ENCODE data around the gene MAP3K7.

The MAP3K7 gene

DNA sequence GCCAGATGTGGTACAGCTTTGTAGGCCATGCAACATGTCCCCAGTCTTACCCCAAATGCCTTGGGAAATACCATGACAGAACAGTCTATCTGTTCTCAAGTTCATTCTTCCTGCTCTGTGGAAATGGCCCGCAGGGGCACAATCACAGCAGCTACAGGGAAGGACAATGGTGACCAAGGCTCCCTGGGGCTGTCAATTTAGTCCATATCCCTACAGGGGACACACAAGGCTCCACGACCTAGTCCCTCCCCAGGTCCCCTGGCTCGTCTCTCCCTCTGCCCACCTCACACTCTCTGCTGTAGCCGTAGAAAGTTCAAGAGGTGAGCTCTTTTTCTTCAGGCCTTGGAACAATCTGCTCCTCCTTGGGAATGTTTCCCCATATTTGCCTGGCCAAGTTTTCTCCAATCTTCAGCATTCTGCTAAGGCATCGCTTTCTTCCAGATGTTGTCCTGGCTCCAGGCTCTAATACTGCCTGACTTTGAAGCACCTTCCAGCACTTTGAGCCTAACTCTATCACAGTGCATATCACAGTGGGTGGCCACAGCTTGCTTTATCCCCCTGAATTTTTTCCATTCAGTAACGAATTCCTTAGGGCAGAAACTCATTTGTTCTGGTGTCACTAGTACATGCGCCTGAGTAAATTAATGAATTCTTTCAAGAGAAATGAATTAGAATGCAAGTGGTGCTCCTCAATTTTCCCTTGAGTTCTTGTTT lies 92.6 kb downstream of the MAP3K7 start:
- in situ Hi-C loops (cut with HindIII; ENCODE audit: low pct_ligation_motif_present, low pct_unique_long_range_greater_than_20kb, low sequenced_read_pairs) = no loop called here
- DNase-seq = no peak

DNA sequence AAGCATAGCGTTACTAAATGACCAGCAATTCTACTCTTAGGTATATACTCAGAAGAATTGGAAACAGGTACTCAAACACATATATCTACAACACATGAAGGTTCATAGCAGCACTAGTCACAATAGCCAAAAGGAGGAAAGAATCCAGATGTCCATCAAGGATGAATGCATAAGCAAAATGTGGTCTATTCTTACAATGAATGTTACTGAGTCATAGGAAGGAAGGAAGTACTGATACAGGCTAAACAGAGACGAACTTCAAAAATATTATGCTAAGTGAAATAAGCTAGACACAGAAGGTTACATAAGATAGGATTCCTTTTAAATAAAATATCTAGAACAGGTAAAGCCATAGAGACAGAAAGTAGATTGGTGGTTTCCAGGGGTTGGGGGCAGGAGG lies 93.5 kb downstream of the MAP3K7 start:
- no peak for DNase-seq
- in situ Hi-C loops (cut with HindIII; ENCODE audit: low pct_ligation_motif_present, low pct_unique_long_range_greater_than_20kb, low sequenced_read_pairs) = no loop called here

DNA sequence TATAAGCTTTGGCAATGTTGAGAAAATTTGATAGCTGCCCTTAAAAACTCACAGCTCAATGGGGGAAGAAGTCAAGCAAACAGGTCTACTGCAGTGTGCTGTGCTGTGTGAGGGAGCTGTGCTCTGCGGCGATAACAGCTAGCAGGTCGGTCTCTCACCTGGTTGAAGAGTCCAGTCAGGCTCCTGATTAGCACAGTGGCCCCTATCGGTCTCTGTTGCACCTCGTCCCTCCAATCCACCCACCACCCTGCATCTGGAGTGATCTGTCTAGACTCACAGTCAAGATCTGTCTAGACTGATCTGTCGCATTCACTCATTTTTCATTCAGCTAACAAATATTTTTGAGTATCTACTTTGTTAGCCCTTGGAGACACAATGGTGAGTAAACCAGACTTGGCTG lies 94.1 kb downstream of the MAP3K7 start:
- in situ Hi-C loops (cut with HindIII; ENCODE audit: low pct_ligation_motif_present, low pct_unique_long_range_greater_than_20kb, low sequenced_read_pairs) = no loop called here
- no peak for DNase-seq

DNA sequence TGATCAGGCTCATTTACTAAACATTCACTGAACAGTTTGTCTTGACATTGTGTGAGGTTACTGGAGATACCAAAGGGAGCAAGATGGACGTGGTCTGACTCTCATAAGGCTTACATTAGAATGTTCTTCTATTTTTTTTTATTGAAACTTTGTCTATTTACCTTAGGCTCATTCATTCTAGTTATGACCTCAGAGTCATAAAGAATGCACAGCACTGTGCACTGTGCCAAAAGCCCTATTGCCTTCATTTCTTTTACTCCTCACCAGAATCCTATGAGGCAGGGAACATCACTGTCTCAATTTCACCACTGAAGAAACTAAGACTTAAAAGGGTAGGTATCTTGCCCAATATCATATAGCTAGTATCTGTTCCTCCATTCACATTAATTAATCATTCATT lies 94.5 kb downstream of the MAP3K7 start:
- in situ Hi-C loops (cut with HindIII; ENCODE audit: low pct_ligation_motif_present, low pct_unique_long_range_greater_than_20kb, low sequenced_read_pairs) = no loop called here
- DNase-seq = no peak

DNA sequence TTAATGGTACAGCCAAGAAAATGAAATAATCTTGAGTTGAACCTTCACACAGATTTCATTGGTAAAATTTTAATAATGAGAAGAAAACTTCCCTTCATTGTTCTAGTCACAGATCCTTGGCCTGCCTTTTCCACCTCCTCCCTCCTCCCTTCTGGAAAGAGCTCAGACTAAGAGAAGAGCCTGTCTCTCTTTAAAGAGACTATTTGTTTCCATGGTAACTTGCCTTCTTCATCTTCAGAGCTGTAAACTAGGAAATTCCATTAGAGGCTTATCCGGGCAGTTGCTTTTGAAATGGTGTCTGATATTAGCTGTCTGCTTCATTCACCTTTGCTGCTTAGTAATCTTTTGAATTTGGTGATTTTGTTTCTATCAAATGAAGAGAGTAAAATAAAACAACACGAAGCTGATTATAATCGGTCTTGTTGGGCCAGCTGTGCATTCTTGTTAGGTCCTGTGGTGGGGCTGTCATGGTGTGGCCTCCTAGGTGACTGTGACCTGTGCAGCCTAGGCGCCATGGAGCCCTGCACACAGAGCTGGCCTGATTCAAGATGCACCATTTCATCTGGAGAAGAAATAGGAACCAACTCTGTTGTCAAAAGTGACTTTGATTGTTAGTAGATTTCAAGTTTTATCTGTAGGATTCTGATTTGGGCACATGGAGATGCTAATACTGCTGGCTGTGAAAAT lies 96.7 kb downstream of the MAP3K7 start:
- in situ Hi-C loops (cut with HindIII; ENCODE audit: low pct_ligation_motif_present, low pct_unique_long_range_greater_than_20kb, low sequenced_read_pairs) = no loop called here
- DNase-seq = no peak

DNA sequence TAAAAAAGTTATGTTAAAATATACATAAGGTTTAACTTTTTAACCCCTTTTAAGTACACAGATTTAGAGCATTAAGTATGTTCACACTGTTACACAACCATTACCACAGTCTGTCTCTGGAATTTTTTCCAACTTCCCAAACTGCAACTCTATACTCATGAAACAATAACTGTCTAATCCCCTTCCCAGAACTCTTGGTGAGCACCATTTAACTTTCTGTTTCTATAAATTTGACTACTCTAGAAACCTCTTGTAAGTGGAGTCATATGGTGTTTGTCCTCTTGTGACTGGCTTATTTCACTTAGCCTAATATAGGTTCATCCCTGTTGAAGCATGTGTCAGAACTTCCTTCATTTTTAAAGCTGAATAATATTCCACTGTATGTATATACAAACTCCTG lies 98.1 kb downstream of the MAP3K7 start:
- DNase-seq = no peak
- in situ Hi-C loops (cut with HindIII; ENCODE audit: low pct_ligation_motif_present, low pct_unique_long_range_greater_than_20kb, low sequenced_read_pairs) = no loop called here

DNA sequence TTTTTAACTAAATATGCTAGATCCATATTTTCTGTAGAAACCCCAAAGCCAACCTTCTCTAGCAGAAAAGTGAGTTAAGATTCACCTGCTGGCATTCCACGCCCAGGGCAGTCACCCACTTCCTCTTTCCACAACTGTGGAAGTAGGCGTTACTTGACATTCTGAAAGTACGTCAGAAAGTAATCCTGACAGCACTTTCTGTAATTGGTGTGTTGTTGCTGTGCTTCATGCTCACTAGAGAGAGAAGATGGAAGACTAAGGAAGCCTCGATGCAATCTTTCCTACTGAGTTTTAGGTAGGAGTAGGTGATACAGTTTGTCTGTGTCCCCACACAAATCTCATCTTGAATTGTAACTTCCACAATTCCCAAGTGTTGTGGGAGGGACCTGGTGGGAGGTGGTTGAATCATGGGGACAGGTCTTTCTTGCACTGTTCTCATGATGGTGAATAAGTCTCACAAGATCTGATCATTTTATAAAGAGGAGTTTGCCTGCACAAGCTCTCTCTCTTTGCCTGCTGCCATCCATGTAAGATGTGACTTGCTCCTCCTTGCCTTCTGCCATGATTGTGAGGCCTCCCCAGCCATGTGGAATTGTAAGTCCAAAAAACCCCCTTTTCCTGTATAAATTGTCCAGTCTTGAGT lies 101.1 kb downstream of the MAP3K7 start:
- DNase-seq = no peak
- in situ Hi-C loops (cut with HindIII; ENCODE audit: low pct_ligation_motif_present, low pct_unique_long_range_greater_than_20kb, low sequenced_read_pairs) = no loop called here

DNA sequence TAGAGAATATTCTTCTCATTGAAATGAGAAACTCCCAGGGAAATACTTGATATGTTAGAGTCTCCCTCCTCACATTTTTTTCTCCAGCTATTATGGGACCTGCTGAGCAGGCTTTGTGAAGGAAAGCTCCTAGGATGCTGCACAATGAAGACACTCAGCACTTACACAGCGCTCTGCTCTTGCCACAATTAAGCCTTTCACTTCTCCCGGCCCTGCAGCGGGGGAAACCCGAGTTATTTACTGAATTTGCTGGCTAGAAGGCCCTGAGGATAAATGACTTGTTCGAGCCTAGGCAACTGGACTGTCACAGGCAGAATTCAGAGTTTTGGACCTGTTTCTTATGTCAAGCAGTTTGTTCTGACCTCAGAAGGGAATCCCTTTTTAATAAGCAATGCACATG lies 102.0 kb downstream of the MAP3K7 start:
- no peak for DNase-seq
- in situ Hi-C loops (cut with HindIII; ENCODE audit: low pct_ligation_motif_present, low pct_unique_long_range_greater_than_20kb, low sequenced_read_pairs) = no loop called here

DNA sequence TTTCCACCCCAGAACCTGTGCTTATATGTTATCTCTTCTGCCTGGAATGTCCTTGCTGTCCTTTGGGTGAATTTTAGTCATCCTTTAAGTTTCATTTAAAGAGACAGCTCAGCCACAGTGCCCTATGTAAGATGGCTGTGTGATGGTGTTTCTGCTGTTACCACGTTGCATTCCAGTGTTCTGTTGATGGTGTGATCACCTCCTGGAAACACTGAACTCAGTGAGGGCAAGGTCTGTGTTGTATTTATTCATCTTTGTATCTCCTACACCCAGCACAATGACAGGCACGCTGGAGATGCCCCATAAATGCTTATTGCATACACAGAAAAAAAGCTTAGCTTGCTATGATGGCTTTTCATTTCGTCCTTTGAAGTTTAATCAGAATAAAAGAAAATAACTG lies 102.5 kb downstream of the MAP3K7 start:
- no peak for DNase-seq
- in situ Hi-C loops (cut with HindIII; ENCODE audit: low pct_ligation_motif_present, low pct_unique_long_range_greater_than_20kb, low sequenced_read_pairs) = no loop called here

DNA sequence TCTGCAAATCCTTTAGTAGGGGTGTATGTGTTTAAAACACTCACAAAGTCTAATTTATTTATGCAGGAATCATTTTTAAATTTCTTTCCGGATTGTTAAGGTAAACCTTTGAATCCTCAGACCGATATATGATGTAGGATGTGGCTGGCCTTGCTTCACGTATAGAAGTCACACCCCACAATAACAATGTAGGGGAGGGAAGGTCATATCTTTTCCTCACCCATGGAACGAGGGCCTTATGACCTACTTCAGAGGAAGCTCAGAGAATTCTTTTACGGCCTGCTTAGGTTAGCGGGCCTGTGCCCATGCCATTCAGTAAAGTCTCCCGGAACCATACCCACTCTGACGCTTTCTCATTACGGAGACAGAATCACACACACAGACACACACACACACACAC lies 102.9 kb downstream of the MAP3K7 start:
- in situ Hi-C loops (cut with HindIII; ENCODE audit: low pct_ligation_motif_present, low pct_unique_long_range_greater_than_20kb, low sequenced_read_pairs) = no loop called here
- no peak for DNase-seq

DNA sequence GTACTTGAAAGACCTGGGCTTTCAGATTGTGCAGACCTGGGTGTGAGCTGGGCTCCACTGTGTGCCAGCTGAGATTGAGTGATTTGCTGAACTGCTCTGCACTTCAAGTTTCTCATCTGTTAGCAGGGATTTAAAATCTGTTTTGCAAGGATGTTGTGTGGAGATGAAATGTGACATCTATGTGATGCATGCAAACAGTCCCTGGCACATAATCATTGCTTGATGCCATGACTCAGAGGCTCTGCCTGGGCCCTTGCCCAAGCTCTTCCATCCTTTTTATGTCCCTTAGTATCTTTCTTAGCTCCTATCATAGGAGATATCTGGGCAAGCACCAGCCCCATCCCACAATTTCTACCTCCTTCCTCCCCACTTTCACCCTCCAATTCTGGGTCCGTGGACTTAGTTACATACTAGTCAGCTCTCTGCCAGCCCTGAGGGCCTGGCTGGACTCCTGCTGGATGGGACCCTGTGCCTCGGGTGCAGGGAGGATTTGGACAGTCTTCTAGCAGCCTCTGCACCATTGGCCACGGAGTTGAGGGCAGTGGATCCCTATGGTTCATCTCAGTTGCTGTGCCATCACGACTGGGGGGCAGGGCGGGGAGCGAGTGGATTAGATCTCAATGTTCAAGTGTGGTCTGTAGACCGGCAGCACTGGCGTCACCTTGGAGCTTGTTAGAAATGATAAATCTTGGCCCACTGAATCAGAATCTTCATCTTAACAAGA lies 103.6 kb downstream of the MAP3K7 start:
- in situ Hi-C loops (cut with HindIII; ENCODE audit: low pct_ligation_motif_present, low pct_unique_long_range_greater_than_20kb, low sequenced_read_pairs) = no loop called here
- no peak for DNase-seq

DNA sequence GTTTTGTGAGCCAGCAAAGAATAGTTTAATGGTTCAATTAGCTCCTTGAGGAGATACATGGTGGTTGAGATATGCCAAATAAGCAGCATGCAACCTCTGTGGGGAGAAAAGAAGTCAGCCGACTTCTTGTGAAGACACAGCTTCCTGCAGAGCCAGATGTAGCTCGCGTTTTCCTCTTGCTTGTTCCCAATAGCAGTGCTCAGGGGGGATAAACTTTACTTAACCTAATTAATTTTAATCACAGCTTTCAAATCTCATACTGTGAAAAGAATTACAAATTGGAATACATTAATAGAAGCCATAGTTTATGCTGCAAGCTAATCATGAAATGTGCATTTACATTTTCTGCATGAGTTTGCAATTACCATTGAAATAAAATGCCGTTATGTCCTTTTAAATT lies 106.2 kb downstream of the MAP3K7 start:
- DNase-seq = no peak
- in situ Hi-C loops (cut with HindIII; ENCODE audit: low pct_ligation_motif_present, low pct_unique_long_range_greater_than_20kb, low sequenced_read_pairs) = no loop called here

DNA sequence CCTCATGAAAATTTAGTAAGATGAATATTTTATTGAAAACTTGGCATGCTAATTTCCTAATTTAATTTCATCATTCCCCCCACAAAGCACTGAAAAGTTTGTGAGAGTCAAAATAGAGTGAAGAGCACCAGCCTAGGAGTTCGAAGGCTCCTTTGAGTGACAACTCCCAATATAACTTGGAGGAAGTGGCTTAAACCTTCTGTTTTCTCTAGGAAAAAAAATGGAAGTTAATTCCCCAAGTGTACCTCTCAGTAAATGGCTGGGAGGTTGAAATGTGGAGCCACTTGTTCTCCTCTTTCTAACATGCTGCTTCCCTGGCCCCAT lies 107.3 kb downstream of the MAP3K7 start:
- DNase-seq = no peak
- in situ Hi-C loops (cut with HindIII; ENCODE audit: low pct_ligation_motif_present, low pct_unique_long_range_greater_than_20kb, low sequenced_read_pairs) = no loop called here

DNA sequence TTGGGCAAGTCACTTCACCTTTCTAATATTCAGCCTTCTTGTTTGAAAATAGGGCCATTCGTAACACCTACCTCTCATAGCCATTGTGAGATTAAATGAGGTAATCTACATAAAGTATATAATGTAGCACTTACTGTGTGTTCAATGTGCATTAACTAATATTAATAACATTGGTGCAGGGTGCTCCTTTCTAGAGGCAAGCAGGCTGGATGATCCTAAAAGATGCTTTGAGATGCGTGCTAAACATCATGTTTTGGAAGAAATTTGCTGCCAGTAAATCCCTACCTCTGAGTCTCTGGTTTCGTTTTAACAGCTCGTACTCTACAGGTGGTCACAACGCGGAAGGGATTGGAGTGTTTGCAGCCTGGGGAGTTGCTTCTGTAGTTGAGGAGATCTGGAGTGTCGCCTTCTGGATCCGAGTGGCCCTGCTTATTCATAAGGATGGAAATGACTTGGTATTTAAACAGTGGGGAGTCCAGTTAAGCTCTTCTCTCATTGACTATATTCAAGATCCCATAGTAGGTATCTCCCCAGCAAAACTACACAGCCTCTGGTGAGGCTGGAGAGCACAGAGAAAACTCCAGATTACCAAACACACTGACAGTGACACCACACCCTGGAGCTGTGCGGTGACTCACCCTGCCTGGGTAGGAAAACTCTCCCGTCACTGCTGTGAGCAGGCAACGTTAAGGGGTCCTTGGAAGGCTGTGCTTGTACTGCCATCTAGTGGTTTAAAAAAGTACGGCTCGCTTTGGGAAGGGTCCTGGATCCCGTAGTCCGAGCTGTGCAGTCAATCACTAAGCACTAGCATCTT lies 107.9 kb downstream of the MAP3K7 start:
- in situ Hi-C loops (cut with HindIII; ENCODE audit: low pct_ligation_motif_present, low pct_unique_long_range_greater_than_20kb, low sequenced_read_pairs) = no loop called here
- peak; percentile 84 for DNase-seq

DNA sequence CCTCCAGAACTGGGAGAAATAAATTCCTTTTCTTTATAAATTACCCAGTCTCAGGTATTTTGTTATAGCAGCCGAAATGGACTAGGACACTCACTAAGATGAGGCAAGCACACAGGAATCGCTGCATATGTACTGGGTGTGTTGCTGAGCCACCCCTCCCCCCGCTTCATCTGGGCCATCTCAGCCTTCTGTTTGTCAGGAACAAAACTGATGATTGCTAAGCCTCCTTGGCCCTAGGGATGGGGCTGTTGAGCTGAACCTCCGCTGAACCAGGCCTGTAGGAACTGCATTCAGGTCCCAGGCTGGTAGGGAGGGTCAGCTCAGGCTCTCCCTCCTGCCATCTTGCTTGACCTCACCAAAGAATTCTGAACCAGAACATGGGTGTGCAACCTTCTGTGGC lies 108.6 kb downstream of the MAP3K7 start:
- in situ Hi-C loops (cut with HindIII; ENCODE audit: low pct_ligation_motif_present, low pct_unique_long_range_greater_than_20kb, low sequenced_read_pairs) = no loop called here
- no peak for DNase-seq

DNA sequence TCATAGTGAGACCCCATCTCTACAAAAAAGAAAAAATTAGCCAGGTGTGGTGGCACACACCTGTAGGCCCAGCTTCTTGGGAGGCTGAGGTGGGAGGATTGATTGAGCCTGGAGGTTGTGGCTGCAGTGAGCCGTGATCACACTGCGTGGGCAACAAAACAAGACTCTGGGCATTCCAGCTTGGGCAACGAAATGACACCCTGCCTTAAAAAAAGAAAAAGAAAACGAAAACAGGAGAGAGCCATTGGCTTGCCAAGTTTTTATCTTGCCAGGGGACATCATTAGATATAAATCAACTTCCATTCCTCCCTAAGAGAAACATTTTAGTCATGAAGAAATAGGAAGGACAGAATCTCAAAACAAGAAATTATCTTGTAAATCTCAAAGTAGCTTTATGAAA lies 109.5 kb downstream of the MAP3K7 start:
- no peak for DNase-seq
- in situ Hi-C loops (cut with HindIII; ENCODE audit: low pct_ligation_motif_present, low pct_unique_long_range_greater_than_20kb, low sequenced_read_pairs) = no loop called here

DNA sequence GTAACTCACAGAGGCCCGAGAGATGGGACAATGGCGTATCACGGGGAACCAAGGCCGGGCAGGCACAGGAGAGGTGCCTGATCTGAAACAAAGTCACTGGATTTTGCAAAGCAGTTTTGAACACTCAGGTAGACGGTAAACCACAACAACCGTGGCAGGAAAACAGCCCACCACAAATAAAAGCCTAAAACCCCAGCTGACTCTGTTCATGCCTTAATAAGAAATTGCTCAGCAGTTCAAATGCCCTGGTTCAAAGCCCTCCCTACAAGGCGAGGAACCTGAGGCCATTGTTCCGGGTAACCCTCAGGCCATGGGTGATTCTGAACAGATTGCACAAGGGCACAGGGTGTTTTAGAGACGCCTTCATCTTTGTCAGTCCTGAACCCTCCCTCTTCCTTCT lies 114.2 kb downstream of the MAP3K7 start:
- in situ Hi-C loops (cut with HindIII; ENCODE audit: low pct_ligation_motif_present, low pct_unique_long_range_greater_than_20kb, low sequenced_read_pairs) = no loop called here
- no peak for DNase-seq

DNA sequence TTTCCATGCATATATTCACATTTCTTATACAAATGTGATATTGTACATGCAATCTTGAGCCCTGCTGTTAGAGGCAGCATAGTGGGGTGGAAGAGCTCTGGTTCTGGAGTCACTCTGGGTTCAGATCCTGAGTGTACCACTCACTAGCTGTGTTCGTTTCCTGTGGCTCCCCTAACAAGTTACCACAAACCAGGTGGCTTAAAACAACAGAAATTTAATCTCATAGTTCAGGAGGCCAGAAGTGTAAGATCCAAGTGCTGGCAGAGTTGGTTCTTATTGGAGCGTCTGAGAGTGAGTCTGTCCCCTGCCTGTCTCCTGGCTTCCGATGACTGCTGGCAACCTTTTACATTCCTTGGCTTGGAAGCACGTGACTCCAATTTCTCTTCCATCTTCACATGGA lies 115.6 kb downstream of the MAP3K7 start:
- no peak for DNase-seq
- in situ Hi-C loops (cut with HindIII; ENCODE audit: low pct_ligation_motif_present, low pct_unique_long_range_greater_than_20kb, low sequenced_read_pairs) = no loop called here

DNA sequence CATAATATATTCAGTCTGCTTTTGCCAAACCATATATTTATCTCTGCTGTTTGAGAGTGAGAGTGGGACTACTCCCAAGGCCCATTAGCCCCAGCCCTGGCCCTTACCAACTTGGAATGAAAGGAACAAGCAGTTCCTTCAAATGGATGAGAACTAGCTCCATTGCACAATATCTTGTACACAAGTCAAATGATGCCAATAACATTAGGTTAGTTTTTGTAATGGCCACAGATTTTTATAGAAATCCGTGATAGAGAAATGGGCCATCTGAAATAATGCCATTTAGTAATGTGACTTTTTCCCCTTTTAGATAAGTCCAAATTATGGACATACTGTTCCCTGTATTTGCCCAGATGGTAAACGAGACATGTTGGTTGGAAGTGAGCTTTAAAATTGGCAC lies 117.0 kb downstream of the MAP3K7 start:
- no peak for DNase-seq
- in situ Hi-C loops (cut with HindIII; ENCODE audit: low pct_ligation_motif_present, low pct_unique_long_range_greater_than_20kb, low sequenced_read_pairs) = no loop called here

All from ACHN (cell line).